ENCODE data around the gene GPAT2.
"Not testable (repeated sequence)": the region's sequence is repeated elsewhere in the genome, so short reads cannot be mapped to it uniquely, and the experiment has no call there.

The GPAT2 gene

DNA sequence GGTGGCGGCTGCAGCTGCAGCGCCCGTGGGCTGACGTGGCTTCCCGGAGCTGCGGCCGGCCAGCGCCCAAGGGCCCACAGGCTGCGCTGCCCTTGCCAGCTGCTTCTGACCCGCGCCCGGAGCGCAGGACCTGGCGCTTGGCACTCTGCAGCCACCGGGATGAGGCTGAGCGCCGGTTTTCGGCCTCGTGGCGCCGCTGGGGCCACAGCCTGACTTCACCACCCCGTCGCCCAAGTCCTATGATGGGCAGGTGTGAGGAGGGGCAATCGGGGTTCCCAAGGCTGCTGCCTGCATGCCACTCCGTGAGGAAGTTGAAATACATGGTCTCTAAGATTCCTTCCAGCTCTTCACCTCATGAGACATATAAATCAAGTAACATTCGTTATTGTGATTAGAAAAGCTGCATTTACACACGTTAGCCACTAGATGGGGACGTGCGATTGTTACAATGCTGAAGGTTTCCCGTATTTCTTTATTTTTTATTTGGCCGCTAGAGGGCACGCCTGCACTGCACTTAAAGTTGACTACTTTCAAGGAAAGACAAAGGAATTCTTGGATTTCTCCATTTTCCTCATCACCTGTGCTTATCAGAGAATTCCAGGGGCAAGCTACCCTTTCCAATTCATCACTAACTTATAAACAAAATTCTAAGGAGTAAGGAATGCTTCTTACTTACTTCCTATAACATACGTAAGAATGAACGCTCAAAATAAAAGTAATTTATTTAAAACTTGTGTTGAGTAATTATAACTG, 42.0 kb downstream of the GPAT2 start:
- peak in 1 of 2 donors; percentile 61 for DNase-seq
- Histone ChIP-seq H2BK5ac (ENCODE audit: low read depth, low read length, poor library complexity) (peak overlapping the region; percentile 33), H3K4me3 (ENCODE audit: low read depth, low read length) (peak overlapping the region; percentile 68), H4K8ac (ENCODE audit: low read depth, low read length) (peak overlapping the region; percentile 79), H3K14ac (ENCODE audit: low read length) (peak overlapping the region; percentile 24), H2AFZ (ENCODE audit: insufficient read depth, low read length, poor library complexity) (peak overlapping the region; percentile 43), H4K91ac (ENCODE audit: low read depth, low read length) (peak overlapping the region; percentile 19), H3K9ac (ENCODE audit: low read length) (peak overlapping the region; percentile 61), H3K27ac (ENCODE audit: low read depth, low read length) (peak overlapping the region; percentile 33), H3K4me2 (ENCODE audit: low read length) (peak overlapping the region; percentile 100)
- not testable (repeated sequence) for H4K12ac ChIP-seq (ENCODE audit: low read depth, low read length); H3K36me3 ChIP-seq (ENCODE audit: control insufficient read depth in 1 of 2, insufficient read depth in 2 of 2, low read length in 2 of 2); H3K79me2 ChIP-seq (ENCODE audit: control insufficient read depth, insufficient read depth, low read length, poor library complexity); H3K23ac ChIP-seq (ENCODE audit: low read length); H2BK120ac ChIP-seq (ENCODE audit: insufficient read depth, low read length, poor library complexity); H3K9me3 ChIP-seq (ENCODE audit: insufficient read depth, low read depth, low read length); H3K4ac ChIP-seq (ENCODE audit: low read depth, low read length); H2BK12ac ChIP-seq (ENCODE audit: low read length); H3K4me1 ChIP-seq (ENCODE audit: control insufficient read depth in 1 of 2, insufficient read depth in 2 of 2, low read length in 2 of 2); H3K27me3 ChIP-seq (ENCODE audit: insufficient read depth, low read length); H2AK5ac ChIP-seq (ENCODE audit: low read length); H3K18ac ChIP-seq (ENCODE audit: low read length); H3K79me1 ChIP-seq (ENCODE audit: low read length)
- no CpG with 5 or more reads among the region's 34 CpGs for WGBS (ENCODE audit: extremely low coverage, insufficient coverage, insufficient read length)

DNA sequence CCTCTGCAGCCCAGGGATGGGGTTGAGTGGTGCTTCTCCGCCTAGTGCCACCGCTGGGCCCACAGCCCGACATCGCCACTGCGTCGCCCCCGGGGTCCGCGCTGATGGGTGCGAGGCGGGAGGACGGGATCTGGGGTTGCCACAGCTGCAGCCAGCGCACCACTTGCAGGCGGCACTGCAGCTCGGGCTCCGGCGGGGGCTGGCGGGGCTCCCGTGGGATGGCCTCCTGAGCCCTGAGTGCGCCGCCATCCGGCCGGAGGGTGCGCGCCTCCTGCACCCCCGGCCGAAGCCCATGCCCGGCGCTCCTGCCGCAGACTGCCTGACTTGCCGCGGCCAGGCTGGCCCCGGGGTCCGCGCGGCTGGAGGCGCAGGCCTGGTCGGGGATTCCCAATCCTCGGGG, 42.6 kb downstream of the GPAT2 start:
- Histone ChIP-seq H3K14ac (ENCODE audit: low read length) (peak overlapping the region; percentile 24), H4K91ac (ENCODE audit: low read depth, low read length) (peak overlapping the region; percentile 47), H4K8ac (ENCODE audit: low read depth, low read length) (peak overlapping the region; percentile 79), H3K4me2 (ENCODE audit: low read length) (peak overlapping the region; percentile 100), H3K4me3 (ENCODE audit: low read depth, low read length) (peak overlapping the region; percentile 68), H2AFZ (ENCODE audit: insufficient read depth, low read length, poor library complexity) (peak overlapping the region; percentile 43), H3K27ac (ENCODE audit: low read depth, low read length) (peak overlapping the region; percentile 33)
- not testable (repeated sequence) for H3K23ac ChIP-seq (ENCODE audit: low read length); H2BK120ac ChIP-seq (ENCODE audit: insufficient read depth, low read length, poor library complexity); H2BK12ac ChIP-seq (ENCODE audit: low read length); H2BK5ac ChIP-seq (ENCODE audit: low read depth, low read length, poor library complexity); H3K18ac ChIP-seq (ENCODE audit: low read length); H3K79me1 ChIP-seq (ENCODE audit: low read length); H3K4ac ChIP-seq (ENCODE audit: low read depth, low read length); H3K79me2 ChIP-seq (ENCODE audit: control insufficient read depth, insufficient read depth, low read length, poor library complexity); H2AK5ac ChIP-seq (ENCODE audit: low read length); H3K27me3 ChIP-seq (ENCODE audit: insufficient read depth, low read length); H3K9me3 ChIP-seq (ENCODE audit: insufficient read depth, low read depth, low read length); DNase-seq; H3K9ac ChIP-seq (ENCODE audit: low read length); H3K4me1 ChIP-seq (ENCODE audit: control insufficient read depth in 1 of 2, insufficient read depth in 2 of 2, low read length in 2 of 2); H4K12ac ChIP-seq (ENCODE audit: low read depth, low read length); H3K36me3 ChIP-seq (ENCODE audit: control insufficient read depth in 1 of 2, insufficient read depth in 2 of 2, low read length in 2 of 2)
- no CpG with 5 or more reads among the region's 39 CpGs for WGBS (ENCODE audit: extremely low coverage, insufficient coverage, insufficient read length)

GRCh38 chr2:95991351-95992094, 43.2 kb downstream of the GPAT2 start, which contains the start of gene ANKRD36C:
ANKRD36C (minus strand) TSS chr2:95991824; CDS start chr2:95991708, 116 bp downstream.
- not testable (repeated sequence) for H2AK5ac ChIP-seq (ENCODE audit: low read length); H3K18ac ChIP-seq (ENCODE audit: low read length); H3K4ac ChIP-seq (ENCODE audit: low read depth, low read length); H3K27me3 ChIP-seq (ENCODE audit: insufficient read depth, low read length); H3K23ac ChIP-seq (ENCODE audit: low read length); H2BK12ac ChIP-seq (ENCODE audit: low read length); H3K79me1 ChIP-seq (ENCODE audit: low read length); H4K12ac ChIP-seq (ENCODE audit: low read depth, low read length); H3K9me3 ChIP-seq (ENCODE audit: insufficient read depth, low read depth, low read length); H3K79me2 ChIP-seq (ENCODE audit: control insufficient read depth, insufficient read depth, low read length, poor library complexity); H3K4me1 ChIP-seq (ENCODE audit: control insufficient read depth in 1 of 2, insufficient read depth in 2 of 2, low read length in 2 of 2); H3K36me3 ChIP-seq (ENCODE audit: control insufficient read depth in 1 of 2, insufficient read depth in 2 of 2, low read length in 2 of 2)
- peak within 1 kb of the TSS; percentile 56 for H3K14ac ChIP-seq (ENCODE audit: low read length)
- peak within 1 kb of the TSS; percentile 87 for H3K9ac ChIP-seq (ENCODE audit: low read length)
- peak within 1 kb of the TSS; percentile 13 for H2BK120ac ChIP-seq (ENCODE audit: insufficient read depth, low read length, poor library complexity)
- DNase-seq = peak in 1 of 2 donors; percentile 32
- peak within 1 kb of the TSS; percentile 100 for H3K4me2 ChIP-seq (ENCODE audit: low read length)
- peak within 1 kb of the TSS; percentile 33 for H2BK5ac ChIP-seq (ENCODE audit: low read depth, low read length, poor library complexity)
- peak within 1 kb of the TSS; percentile 33 for H3K27ac ChIP-seq (ENCODE audit: low read depth, low read length)
- H4K8ac ChIP-seq (ENCODE audit: low read depth, low read length) = peak within 1 kb of the TSS; percentile 90
- WGBS (ENCODE audit: extremely low coverage, insufficient coverage, insufficient read length) = no CpG with 5 or more reads among the region's 56 CpGs
- H2AFZ ChIP-seq (ENCODE audit: insufficient read depth, low read length, poor library complexity) = peak within 1 kb of the TSS; percentile 97
- peak within 1 kb of the TSS; percentile 47 for H4K91ac ChIP-seq (ENCODE audit: low read depth, low read length)
- peak within 1 kb of the TSS; percentile 70 for H3K4me3 ChIP-seq (ENCODE audit: low read depth, low read length)

- H3K79me1 ChIP-seq (ENCODE audit: low read length); DNase-seq: not testable (repeated sequence)
These were observed 43.8 kb downstream of the GPAT2 start for GRCh38 chr2:95990884-95991283.

More at GRCh38 chr2:95990884-95991283, 43.8 kb downstream of the GPAT2 start:
- not testable (repeated sequence) for H3K23ac ChIP-seq (ENCODE audit: low read length); H3K27ac ChIP-seq (ENCODE audit: low read depth, low read length); H3K27me3 ChIP-seq (ENCODE audit: insufficient read depth, low read length); H4K8ac ChIP-seq (ENCODE audit: low read depth, low read length); H3K4me3 ChIP-seq (ENCODE audit: low read depth, low read length); H2AFZ ChIP-seq (ENCODE audit: insufficient read depth, low read length, poor library complexity); H3K9ac ChIP-seq (ENCODE audit: low read length); H4K12ac ChIP-seq (ENCODE audit: low read depth, low read length); H3K79me2 ChIP-seq (ENCODE audit: control insufficient read depth, insufficient read depth, low read length, poor library complexity); H3K14ac ChIP-seq (ENCODE audit: low read length); H3K18ac ChIP-seq (ENCODE audit: low read length); H2BK120ac ChIP-seq (ENCODE audit: insufficient read depth, low read length, poor library complexity); H3K36me3 ChIP-seq (ENCODE audit: control insufficient read depth in 1 of 2, insufficient read depth in 2 of 2, low read length in 2 of 2); H2BK5ac ChIP-seq (ENCODE audit: low read depth, low read length, poor library complexity); H4K91ac ChIP-seq (ENCODE audit: low read depth, low read length); H3K4me1 ChIP-seq (ENCODE audit: control insufficient read depth in 1 of 2, insufficient read depth in 2 of 2, low read length in 2 of 2); H2BK12ac ChIP-seq (ENCODE audit: low read length); H3K4ac ChIP-seq (ENCODE audit: low read depth, low read length); H2AK5ac ChIP-seq (ENCODE audit: low read length); H3K4me2 ChIP-seq (ENCODE audit: low read length); H3K9me3 ChIP-seq (ENCODE audit: insufficient read depth, low read depth, low read length)
- WGBS (ENCODE audit: extremely low coverage, insufficient coverage, insufficient read length) = no CpG with 5 or more reads among the region's 6 CpGs
